Activated effector memory CD4-positive, alpha-beta T cell treated with anti-CD3 and anti-CD28 coated beads, Interleukin-2, amount 50 U/mL, for 16 hours (primary cell): Measurements from ENCODE around the gene MRPL38.

Experiments used
- DNase-seq: peaks from one replicate; pipeline ENCODE4 v3.0.0-alpha.2; 2020

MRPL38 gene

DNA sequence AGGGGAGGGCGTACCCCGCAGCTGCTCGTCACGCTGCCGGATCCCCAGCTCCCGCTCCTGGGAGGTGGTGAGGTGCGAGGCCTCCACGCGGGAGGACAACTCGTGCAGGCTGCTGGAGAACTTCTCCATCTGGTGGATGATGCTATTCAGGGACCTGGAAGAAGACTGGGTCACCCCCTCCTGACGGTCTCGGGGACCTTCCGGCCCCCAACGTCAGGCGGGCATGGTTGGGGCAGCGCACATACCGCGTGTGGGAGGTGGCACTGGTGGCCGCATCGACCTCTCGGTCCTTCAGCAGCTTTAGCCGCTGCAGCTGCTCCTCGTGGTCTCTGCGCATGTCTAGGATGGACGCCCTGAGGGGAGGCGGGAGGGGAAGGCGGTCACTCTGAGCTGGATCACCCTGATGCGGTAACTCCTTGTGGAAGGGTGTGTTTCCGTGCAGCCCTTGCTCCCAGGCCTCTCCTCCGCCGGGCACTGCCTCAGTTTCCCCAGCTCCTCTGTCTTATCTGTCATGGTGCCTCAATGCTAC, 13.3 kb upstream of the MRPL38 start:
- DNase-seq = no peak

DNA sequence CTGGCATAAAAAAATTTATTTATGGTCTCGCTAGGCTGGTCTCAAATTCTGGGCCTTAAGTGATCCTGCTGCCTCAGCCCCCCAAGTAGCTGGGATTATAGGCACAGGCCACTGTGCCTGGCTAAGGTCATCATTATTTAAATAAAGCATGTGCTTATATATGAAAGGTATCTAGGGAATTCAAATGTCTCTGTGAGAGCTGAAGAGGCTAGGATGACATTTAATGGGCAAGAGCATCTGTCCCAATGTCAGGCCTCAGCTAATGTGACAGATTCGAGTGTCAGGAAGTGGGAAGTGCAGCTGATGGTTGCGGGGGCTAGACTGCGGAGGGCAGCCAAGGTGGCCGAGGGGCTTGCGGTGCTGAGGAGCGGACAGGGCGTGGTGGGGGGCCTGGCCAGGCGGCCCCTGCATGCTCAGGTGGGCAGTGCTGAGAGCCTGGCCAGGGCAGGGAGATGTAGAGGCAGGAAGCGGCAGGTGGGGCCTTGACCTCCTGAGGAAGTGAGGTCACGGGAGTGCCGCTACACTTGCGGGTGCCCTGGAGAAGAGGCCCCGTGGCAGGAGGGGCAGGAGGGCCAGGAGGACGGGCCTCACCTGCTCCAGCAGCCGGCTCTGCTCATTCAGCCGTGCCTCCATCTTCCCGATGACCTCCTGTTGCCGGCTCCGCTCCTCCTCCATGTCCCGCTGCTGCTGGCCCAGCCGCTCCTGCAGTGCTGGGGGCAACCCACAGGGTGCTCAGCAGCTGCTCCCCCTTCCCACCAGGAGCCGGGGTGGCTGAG, 12.6 kb upstream of the MRPL38 start:
- DNase-seq = no peak

DNA sequence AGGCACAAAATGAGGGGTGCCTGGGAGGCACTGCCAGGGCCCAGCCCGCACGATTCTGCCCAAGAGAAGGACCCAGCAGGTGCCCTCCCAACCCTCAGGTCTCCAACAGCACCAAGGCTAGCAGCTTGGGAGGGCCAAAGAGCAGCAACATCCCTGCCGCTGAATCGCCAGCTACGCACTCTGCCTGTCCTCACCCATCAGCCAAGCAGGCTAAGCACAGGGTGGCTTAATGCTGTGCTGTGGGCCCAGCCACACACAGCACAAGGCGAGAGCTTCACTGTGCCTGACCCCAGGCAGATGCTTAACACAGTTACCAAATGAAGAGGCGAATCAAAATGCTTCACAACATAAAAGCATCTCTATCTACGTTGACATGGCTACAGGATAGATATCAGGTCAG, 10.6 kb upstream of the MRPL38 start:
- DNase-seq = no peak

DNA sequence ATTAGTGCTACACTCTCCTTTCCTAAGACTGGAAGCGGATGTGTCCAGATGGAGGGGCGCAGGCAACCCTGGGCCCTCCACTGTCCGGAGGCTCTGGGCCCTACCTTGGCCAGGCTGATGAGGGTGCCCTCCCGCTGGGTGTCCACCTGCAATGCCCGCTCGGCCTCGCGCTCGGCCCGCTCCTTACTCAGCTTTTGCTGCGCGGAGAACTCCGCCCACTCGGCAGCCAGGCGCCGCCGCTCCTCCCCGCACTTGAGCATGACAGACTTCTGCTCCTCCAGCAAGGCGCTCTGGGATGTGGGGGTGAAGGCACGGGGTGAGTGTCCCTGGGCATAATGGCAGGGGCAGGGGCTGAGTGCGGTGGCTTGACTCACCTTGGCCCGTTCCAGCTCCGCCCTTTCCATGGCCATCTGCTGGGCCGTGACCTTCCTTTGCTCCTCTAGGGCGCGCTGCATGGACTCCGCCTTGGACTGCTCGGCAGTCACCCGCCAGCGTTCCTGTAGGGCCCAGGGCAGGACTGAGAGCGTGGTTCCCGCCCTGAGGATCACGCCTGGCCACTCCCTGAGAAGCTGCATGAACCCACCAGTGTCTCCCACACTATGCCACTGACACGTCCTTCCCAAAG, 10.1 kb upstream of the MRPL38 start:
- DNase-seq = no peak

DNA sequence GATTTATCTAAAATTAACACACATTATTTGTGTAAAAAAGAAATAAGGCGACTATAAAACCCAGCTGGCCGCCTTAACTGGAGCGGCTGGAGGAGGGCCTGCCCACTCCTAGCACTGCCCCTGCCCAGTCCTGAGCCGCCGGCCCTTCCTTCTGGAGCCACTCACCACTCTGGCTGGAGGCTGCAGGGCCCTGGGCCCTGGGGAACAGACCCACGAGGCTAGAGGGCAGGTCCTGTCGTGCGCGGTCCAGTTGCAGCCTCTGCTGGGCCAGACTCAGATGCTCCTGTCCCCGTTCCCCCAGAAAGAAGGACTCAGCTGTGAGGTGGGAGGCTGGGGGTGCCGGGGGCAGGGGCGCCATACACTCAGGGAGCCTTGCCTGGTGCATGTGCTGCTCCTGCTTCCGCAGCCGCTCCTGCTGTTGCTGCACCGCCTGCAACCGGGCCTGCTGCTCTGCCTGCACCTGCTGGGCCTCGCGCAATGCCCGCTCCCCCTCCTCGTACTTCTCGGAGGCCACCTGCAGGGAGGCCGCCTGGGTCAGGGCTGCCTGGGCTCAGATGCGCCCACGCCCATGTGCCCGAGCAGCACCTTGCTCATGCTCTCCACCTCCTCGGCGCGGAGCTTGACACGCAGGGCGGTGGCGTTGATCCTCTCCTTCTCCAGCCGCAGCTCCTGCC, 9.0 kb upstream of the MRPL38 start:
- DNase-seq = no peak

DNA sequence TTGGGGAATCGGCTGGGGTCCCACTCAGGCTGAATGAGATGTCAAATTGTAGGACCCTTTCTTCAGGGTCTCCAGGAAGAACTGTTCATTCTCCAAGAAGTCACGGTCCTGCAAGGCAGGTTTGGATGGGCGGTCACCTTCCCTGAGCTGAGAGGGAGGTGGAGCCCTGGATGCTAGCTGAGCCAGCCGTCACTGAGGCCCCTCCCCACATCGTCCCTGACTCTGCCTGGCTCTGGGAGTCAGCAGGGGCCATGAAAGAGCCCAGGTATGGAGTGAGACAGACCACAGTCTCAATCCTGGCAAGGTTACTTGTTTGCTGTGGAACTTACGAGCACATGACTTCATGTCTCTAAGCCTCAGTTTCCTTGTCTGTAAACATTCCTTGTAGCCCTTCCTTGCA, 6.0 kb upstream of the MRPL38 start:
- no peak for DNase-seq

DNA sequence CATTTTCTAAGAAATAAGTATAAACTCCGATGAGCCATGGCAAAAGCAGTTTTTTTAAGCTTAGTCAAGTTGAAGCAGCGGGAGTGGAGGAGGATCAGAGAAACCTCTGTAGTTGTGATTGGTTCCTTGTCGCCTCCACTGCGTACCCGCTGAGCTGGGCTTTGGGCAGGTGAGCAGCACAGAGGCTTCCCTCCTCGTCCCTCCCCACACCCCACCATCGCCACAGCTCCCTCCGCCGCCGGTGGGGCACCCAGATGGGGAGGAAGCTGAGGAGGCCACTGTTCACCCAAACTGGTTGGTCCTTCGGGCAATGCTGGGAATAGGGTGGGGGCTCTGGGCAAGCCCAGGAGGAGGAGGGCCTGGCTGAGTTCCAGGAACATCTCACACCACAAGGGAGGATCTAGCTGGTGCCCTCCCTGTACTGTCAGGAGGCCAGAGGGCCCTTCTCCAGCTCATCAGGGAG, 5.2 kb upstream of the MRPL38 start:
- DNase-seq = no peak

DNA sequence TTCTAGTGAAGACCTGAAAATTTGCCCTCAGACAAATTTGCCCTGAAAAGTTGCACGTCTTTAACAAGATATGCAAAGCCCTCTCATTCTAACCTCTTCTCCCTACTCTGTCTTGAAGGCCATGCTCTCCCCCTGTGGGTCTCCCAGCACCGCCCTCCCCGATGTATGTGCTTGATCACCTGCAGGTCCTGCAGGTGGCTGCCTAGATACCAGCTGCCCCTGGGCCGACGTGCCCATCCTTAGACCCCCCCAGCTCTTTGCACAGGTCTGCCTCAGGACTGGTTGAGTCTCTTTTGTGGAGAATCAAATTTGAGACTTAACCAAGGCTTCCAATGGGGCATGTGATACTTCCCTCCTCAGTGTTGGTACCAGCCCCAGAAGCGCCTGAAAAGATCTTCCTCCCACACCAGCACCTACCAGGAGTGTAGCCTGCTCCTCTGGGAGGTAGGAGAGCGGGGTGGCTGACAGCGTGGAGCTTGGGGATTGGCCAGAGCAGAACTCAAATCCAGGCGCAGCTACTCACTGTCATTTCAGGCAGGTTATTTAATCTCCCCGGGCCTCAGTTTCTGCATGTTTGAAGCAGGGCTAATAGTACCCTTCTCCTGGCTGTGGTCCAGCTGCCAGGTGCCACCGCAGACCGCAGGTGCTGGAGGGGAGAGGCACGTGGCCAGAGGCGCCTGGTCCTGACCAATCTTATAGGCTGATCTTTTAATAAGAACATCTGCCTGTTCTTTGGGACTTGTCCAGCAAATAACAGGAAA, 4.5 kb upstream of the MRPL38 start:
- no peak for DNase-seq

DNA sequence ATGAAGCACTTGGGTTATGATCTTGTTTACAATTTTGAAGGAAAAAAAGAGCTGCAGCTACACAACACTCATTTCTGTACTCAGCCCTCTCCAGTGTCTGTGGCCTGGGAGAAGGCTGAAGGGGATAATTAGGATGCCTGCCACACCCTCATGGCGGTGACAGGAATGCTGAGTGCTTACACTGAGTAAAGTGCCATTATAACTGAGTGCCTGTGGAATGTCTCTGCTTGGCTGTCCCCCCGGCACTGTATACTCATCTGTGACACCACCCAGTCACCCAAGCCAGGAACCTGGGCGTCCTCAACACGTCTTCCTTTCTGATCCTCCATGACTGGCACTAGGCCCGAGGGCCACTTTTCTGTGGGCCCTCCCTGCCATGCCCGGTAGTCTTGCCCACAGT, 3.5 kb upstream of the MRPL38 start:
- no peak for DNase-seq

DNA sequence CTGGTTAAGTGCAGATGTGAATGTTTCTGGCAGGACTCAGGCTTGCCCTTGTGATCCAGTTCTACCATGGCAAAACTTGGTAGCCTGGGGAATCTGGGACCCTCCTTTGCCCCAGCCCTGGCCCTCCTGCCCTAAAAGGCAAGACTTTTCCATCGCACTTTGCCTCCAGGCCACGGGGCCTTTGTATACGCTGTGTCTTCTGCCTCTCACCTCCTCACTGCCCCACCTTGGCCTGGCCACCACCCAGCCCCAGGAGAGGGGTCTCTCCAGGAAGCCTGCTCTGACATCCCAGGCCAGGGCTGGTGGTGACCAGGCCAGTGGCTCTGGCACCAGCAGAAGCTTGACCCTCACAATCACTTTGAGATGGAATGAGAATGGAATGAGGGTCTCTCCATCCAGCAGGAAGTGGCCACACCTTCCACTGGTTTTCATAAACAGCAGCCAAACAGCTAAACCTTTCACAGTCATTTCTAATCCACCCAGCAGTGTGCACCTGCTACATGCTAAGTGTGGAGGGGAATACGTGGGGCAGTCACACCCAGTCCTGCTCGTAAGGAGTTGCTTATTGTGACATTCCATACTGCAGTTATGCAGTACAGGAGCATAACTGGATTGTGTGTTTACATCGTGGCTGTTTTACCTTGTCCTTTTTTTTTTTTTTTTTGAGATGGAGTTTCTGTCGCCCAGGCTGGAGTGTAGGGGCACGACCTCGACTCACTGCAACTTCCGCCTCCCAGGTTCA, 1.6 kb upstream of the MRPL38 start:
- no peak for DNase-seq

DNA sequence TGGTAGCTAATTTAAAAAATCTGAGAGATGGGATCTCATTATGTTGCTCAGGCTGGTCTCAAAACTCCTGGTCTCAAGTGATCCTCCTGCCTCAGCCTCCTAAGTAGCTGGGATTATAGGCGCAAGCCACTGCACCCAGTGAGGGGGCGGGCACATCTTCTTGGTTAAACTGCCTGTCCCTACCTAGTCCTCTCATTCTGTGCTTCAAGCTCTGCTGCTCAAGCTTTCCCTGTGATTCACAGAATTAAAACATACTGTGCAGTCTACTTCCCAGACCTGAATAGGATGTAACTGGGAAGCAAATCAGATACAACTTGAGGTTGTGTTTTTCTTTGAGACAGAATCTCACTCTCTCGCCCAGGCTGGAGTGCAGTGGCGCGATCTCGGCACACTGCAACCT, 2.3 kb downstream of the MRPL38 start:
- DNase-seq = no peak

DNA sequence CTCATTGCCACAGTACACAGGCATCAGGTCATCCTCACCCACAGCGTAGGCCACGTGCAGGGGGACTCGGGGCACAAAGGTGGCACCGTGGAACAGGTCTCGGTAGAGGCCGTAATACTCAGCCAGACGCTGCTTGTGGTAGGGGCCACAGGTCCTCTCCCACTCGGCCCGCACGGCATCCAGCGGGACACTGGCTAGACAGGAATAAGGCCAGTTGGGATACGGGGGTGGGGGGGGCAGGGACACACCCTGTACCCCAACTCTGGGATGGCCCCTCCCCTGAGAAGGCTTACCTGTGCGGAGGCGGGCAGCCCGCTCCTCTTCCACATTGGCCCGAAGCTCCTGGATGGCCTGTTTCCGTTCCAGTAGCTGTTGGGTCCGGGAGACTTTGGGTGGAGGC, 3.0 kb downstream of the MRPL38 start:
- no peak for DNase-seq

DNA sequence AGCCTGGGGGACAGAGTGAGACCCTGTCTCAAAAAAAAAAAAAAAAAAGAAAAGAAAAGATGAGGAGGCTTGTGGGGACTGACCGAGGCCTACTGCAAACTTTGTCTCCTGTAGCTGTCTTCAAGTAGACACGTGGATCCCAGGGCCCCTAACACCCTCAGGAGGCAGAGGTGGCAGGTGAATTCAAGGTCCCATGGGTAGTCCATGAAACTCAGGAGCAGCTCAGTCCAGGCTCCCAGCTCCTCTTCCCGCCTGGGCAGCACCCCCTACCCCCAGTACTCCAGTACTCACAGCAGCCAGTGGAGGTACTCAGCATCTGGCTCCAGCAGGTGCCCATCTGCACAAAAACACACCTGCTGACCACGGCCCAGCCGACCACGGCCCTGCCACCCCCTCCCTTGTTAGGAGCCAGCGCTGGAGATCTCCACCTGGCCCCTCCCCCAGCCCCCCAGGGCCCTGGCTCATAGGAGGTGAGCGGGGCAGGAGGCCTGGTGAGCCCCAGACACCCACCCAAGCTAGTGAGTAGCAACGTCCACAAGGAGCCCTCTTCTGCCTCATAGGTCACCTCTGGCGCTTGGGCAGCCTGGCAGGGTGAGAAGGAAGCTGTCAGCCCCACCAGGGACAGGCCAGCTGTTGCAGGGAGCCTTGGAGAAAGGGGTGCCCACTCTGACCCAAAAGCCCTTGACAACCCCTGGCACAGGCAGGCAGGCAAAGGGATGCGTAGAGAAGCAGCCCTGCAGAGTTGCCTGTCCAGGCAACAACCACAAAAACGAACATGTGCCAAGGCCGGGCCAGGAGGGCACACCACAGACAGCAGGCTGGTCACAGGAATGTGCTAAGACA, 3.8 kb downstream of the MRPL38 start:
- no peak for DNase-seq

DNA sequence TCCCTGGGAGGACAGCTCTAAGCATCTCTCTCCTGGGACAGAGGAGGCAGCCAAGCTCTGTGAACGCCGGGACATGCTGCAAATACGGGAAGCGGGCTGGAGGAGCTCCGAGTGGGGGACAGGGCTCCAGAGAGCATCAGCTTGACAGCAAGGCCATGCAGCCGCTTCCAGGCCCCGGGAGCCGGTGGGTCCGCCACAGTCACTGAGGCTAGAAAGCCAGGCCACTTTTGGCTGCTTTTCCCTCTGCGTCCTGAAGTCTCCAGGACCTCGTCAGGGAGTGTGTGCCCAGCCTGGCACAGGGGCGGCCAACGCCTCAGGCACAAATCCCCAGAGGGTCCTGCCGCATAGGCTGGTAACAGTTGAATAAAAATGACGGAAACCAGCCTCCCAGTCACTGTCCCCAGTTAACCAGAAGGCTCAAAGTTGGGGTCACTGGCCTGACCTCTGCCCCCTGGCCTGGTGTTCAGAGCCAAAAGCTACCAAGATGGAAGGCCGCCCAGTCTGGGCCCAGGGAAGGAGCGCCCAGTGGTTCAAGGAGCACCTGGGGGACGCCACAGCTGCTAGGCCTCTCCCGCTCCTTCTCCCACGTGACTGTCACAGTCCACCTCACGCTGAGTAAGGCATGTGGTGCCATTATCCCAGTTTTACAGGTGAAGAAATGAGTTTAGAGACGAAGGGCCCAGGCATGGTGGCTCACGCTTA, 4.8 kb downstream of the MRPL38 start:
- no peak for DNase-seq

DNA sequence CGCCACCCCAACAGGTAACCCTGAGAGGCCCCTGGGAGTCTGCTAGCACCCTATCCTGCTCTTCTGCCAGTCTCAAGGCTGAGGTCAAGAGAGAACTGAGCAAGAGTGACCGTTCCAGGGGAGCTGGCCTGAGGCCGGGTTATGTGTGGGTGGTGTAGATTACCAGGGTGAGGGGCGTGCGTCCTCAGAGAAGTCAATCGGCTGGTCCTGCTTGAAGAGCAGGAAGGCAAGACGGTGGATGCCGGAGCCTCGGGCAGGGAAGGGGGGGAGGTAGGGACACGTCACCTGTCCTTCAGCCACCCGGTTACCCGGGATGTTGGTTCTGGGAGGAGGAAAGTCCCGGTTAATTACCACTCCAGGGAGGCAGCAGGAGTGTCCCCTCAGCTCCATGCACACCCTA, 5.3 kb downstream of the MRPL38 start:
- no peak for DNase-seq

DNA sequence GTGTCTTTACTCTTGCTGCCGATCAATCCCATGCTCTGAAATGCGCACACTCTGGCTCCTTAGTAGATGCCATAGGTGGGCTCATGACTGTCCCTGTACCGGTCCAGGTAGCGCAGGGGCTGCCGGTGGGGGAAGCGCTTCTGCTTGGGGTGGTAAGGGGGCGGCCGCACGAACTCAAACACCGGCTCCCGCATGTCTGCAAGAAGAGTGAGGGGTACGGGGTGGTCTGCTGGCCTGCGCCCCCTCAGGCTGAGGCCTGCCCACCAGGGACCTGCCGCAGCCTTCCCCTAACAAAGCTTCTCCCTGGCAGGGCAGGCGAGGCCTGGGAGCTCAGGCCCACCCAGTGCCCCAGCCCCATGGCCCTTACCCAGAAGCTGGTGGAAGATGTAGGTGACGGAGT, 5.9 kb downstream of the MRPL38 start:
- DNase-seq = no peak

DNA sequence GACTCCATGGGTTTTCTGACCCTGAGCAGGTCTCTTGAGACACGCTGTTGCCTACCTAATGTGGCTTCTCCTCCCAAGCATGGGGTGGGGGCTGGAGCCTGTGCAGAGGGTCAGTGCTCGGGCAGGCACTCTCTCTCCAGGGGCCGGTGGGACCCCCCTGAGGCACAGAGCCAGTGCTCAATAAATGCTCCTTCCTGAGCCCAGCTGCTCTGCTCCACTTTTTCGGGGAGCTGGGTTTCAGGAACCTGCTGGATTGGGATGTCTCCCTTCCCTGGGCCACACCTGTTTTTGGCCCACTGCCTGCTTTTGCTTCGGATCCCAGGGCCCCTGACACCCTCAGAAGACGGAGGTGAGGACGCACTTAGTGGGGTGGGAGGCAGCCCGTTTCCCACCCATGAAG, 6.6 kb downstream of the MRPL38 start:
- DNase-seq = no peak

DNA sequence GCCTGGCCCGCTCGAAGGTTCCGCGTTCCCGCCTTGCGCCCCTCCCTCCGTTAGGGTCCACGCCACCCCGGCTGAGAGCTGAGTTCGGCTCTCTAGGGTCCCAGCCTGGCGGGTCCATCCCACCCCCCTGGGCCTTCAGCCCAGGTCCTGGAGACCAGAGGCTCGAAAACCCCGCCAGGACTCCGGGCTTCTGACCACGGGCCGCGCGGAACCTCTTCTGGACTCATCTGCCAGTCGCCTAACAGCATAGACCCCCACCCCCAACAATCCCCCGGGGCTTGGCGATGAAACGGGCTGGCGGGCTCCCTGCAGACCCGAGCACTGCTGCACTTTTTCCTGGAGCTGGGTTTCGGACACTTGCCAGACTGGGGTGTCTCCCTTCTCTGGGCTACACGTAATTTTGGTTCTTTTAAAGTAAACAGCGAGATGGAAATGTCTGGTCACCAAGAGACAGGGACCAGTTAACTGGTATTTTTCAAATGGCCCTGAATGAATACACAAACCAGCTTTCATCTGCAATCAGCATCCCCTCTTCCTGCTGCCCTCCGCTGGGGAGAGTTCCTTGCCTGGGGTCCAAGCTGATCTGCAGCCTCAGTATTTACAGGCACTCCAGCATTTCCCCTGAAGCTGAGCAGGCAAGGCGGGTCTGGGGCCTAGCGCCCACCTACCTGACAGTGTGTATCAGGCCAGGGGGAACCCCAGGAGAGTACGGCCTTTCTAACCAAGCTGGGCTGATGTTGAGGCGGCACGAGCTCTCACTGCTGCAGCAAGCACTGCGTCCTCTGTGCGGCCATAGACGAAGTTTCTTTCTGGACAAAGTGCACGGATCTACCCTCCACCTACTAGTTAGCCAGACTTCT, 7.3 kb downstream of the MRPL38 start:
- no peak for DNase-seq

DNA sequence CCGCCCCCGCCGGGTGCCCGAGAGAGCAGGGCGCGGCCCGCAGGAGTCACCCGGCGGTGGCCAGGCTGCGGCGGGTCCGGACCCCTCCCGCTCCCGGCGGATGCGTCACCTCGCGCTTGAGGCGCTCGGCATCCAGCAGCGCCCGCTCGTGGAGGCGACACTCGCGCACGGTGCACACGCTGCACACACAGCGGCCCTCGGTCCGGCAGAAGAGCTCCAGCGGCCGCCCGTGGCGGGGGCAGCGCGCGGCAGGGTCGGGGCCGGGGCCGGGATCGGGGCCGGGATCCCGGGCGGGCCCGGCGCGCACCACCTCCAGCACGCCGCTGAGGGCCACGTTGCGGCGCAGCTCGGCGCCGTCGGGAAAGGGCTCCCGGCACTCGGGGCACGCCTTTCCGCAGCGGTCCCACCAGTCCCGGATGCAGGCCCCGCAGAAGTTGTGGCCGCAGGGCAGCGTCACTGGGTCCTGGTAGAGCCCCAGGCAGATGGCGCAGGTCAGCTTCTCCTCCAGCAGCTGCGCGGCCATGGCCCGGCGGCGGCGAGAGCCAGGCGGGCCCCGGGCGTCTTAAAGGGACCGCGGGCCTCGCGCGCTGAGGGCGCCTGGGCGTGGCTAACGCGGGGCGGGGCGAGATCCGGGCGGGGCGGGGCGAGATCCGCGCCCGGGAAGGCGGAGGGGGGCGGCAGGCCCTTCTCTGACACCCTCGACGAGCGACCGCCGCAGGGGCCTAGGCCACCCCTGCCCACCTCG, 8.1 kb downstream of the MRPL38 start, which contains the start of gene TRIM65:
TRIM65 (minus strand) TSS at position 537 of the 745 bp plus-strand sequence; CDS start at position 523, 14 bp downstream.
- peak; percentile 92 for DNase-seq
